ENCODE results near the gene COL13A1.

Gene COL13A1

GRCh38 chr10:69956741-69957230, 155.1 kb downstream of the COL13A1 start:
- no peak overlapping the region for H2AFZ ChIP-seq (ENCODE audit: low read length)
- H3K27ac ChIP-seq (ENCODE audit: low read depth, low read length, poor library complexity, severe bottlenecking) = no peak overlapping the region
- no peaks in the 10 kb centered on the region for H3K36me3 ChIP-seq (ENCODE audit: insufficient read depth, low read length)
- H3K9me2 ChIP-seq (ENCODE audit: low read depth, low read length) = no peaks in the 10 kb centered on the region
- H3K9me3 ChIP-seq (ENCODE audit: low read length) = no peaks in the 10 kb centered on the region
- TF ChIP-seq CTCF (IDR thresholded peaks at IDR 0.05; ENCODE audit: low read length) (no peak), EZH2 (IDR thresholded peaks at IDR 0.05; ENCODE audit: borderline replicate concordance, low read length) (no peak)
- H3K4me1 ChIP-seq (ENCODE audit: insufficient read depth, low read length, severe bottlenecking) = peaks cover 3% of the 10 kb centered on the region
- no peaks in the 10 kb centered on the region; the same call in none of the 2 replicates for H3K27me3 ChIP-seq (ENCODE audit: insufficient read depth, low read length)
- no peaks in the 10 kb centered on the region for H4K20me1 ChIP-seq (ENCODE audit: insufficient read depth, low read length)
- no peaks in the 10 kb centered on the region for H3K79me2 ChIP-seq (ENCODE audit: insufficient read depth, low read length)
- no peak overlapping the region for H3K4me3 ChIP-seq (ENCODE audit: low read depth, low read length, poor library complexity, severe bottlenecking)
- H3K4me2 ChIP-seq (ENCODE audit: low read length) = no peak overlapping the region
- no peak overlapping the region for H3K9ac ChIP-seq (ENCODE audit: low read length)
- no peaks in the 10 kb centered on the region for H3F3A ChIP-seq (ENCODE audit: insufficient read depth, low read length)

GRCh38 chr10:69957241-69957885, 155.7 kb downstream of the COL13A1 start:
- H3K9me3 ChIP-seq (ENCODE audit: low read length) = no peaks in the 10 kb centered on the region
- H3K4me1 ChIP-seq (ENCODE audit: insufficient read depth, low read length, severe bottlenecking) = peaks cover 3% of the 10 kb centered on the region
- no peaks in the 10 kb centered on the region; the same call in none of the 2 replicates for H3K27me3 ChIP-seq (ENCODE audit: insufficient read depth, low read length)
- no peak overlapping the region for H3K9ac ChIP-seq (ENCODE audit: low read length)
- no peaks in the 10 kb centered on the region for H3K9me2 ChIP-seq (ENCODE audit: low read depth, low read length)
- H3K4me3 ChIP-seq (ENCODE audit: low read depth, low read length, poor library complexity, severe bottlenecking) = no peak overlapping the region
- no peaks in the 10 kb centered on the region for H3F3A ChIP-seq (ENCODE audit: insufficient read depth, low read length)
- no peaks in the 10 kb centered on the region for H3K36me3 ChIP-seq (ENCODE audit: insufficient read depth, low read length)
- H2AFZ ChIP-seq (ENCODE audit: low read length) = no peak overlapping the region
- no peak overlapping the region for H3K27ac ChIP-seq (ENCODE audit: low read depth, low read length, poor library complexity, severe bottlenecking)
- H3K79me2 ChIP-seq (ENCODE audit: insufficient read depth, low read length) = no peaks in the 10 kb centered on the region
- no peaks in the 10 kb centered on the region for H4K20me1 ChIP-seq (ENCODE audit: insufficient read depth, low read length)
- no peak overlapping the region for H3K4me2 ChIP-seq (ENCODE audit: low read length)
- TF ChIP-seq CTCF (IDR thresholded peaks at IDR 0.05; ENCODE audit: low read length) (no peak), EZH2 (IDR thresholded peaks at IDR 0.05; ENCODE audit: borderline replicate concordance, low read length) (no peak)

- Histone ChIP-seq H3K27ac (ENCODE audit: low read depth, low read length, poor library complexity, severe bottlenecking) (no peak overlapping the region), H3K36me3 (ENCODE audit: insufficient read depth, low read length) (no peaks in the 10 kb centered on the region), H3K79me2 (ENCODE audit: insufficient read depth, low read length) (no peaks in the 10 kb centered on the region), H3F3A (ENCODE audit: insufficient read depth, low read length) (no peaks in the 10 kb centered on the region), H4K20me1 (ENCODE audit: insufficient read depth, low read length) (no peaks in the 10 kb centered on the region), H3K4me2 (ENCODE audit: low read length) (no peak overlapping the region), H3K9ac (ENCODE audit: low read length) (no peak overlapping the region), H3K4me3 (ENCODE audit: low read depth, low read length, poor library complexity, severe bottlenecking) (no peak overlapping the region), H3K4me1 (ENCODE audit: insufficient read depth, low read length, severe bottlenecking) (peaks cover 3% of the 10 kb centered on the region), H3K9me3 (ENCODE audit: low read length) (no peaks in the 10 kb centered on the region), H2AFZ (ENCODE audit: low read length) (no peak overlapping the region), H3K27me3 (ENCODE audit: insufficient read depth, low read length) (no peaks in the 10 kb centered on the region; the same call in none of the 2 replicates), H3K9me2 (ENCODE audit: low read depth, low read length) (no peaks in the 10 kb centered on the region)
- TF ChIP-seq EZH2 (IDR thresholded peaks at IDR 0.05; ENCODE audit: borderline replicate concordance, low read length) (no peak), CTCF (IDR thresholded peaks at IDR 0.05; ENCODE audit: low read length) (peak; percentile 81)
Measured at GRCh38 chr10:69957886-69958555, 156.3 kb downstream of the COL13A1 start.
